Activated naive CD4-positive, alpha-beta T cell (primary cell): Measurements from ENCODE around the gene ANKRD33.

ENCODE experiments used
- DNase-seq, 4 experiments: peaks; one replicate each; lab custom pipeline; 2025; lab: John Stamatoyannopoulos, UW

The ANKRD33 gene

GRCh38 chr12:51862947-51863346 is 25.0 kb upstream of the ANKRD33 start:
- DNase-seq: no peak

GRCh38 chr12:51863363-51863932 is 24.5 kb upstream of the ANKRD33 start:
- DNase-seq: no peak

GRCh38 chr12:51863933-51864832 is 23.7 kb upstream of the ANKRD33 start:
- DNase-seq: peak in 1 of 4 experiments; percentile 9

GRCh38 chr12:51864833-51865670 is 22.9 kb upstream of the ANKRD33 start:
- no peak for DNase-seq

- DNase-seq: no peak
These were observed 22.1 kb upstream of the ANKRD33 start for GRCh38 chr12:51865757-51866270.

- DNase-seq: no peak
These were observed 21.6 kb upstream of the ANKRD33 start for GRCh38 chr12:51866324-51866723.

GRCh38 chr12:51866762-51867161 is 21.1 kb upstream of the ANKRD33 start:
- no peak for DNase-seq

- DNase-seq: no peak
These were observed 20.5 kb upstream of the ANKRD33 start for GRCh38 chr12:51867371-51867770.

- DNase-seq: no peak
These were observed 20.0 kb upstream of the ANKRD33 start for GRCh38 chr12:51867796-51868428.

GRCh38 chr12:51868821-51869495 is 18.9 kb upstream of the ANKRD33 start:
- DNase-seq: no peak

- no peak for DNase-seq
These were observed 18.4 kb upstream of the ANKRD33 start for GRCh38 chr12:51869496-51869865.

- no peak for DNase-seq
These were observed 18.0 kb upstream of the ANKRD33 start for GRCh38 chr12:51869931-51870330.

GRCh38 chr12:51870504-51870903 is 17.4 kb upstream of the ANKRD33 start:
- no peak for DNase-seq

GRCh38 chr12:51871126-51871525 is 16.8 kb upstream of the ANKRD33 start:
- DNase-seq: no peak

GRCh38 chr12:51871918-51872688 is 15.8 kb upstream of the ANKRD33 start:
- DNase-seq: no peak

GRCh38 chr12:51872689-51872981 is 15.3 kb upstream of the ANKRD33 start:
- DNase-seq: no peak

- no peak for DNase-seq
These were observed 14.5 kb upstream of the ANKRD33 start for GRCh38 chr12:51873251-51873994.

- no peak for DNase-seq
These were observed 13.9 kb upstream of the ANKRD33 start for GRCh38 chr12:51874000-51874399.

GRCh38 chr12:51874486-51874885 is 13.4 kb upstream of the ANKRD33 start:
- DNase-seq: no peak

- no peak for DNase-seq
These were observed 8.8 kb upstream of the ANKRD33 start for GRCh38 chr12:51879102-51879501.
